ENCODE results near the gene UBE2M. TPM values are rescaled to one million over a fixed set of nuclear protein-coding genes. Genes with fewer than 3 reads are reported as not detected.
"Not testable (repeated sequence)": the region's sequence is repeated elsewhere in the genome, so short reads cannot be mapped to it uniquely, and the experiment has no call there.

UBE2M gene
- total RNA-seq, 1 experiment from 2014 or later: 158 TPM

GRCh38 chr19:58581227-58582141 is 23.1 kb upstream of the UBE2M start:
- ChIA-PET POLR2A (interaction anchor here (0.6 to 1.6 kb wide), 3 partner anchors 28 to 61 kb away, joined by 3 to 8 read pairs (median 5); partner anchors contain the start of gene TRIM28), CTCF (interaction anchor here (0.6 to 1.6 kb wide), 3 partner anchors 15 to 68 kb away, joined by 3 to 4 read pairs (median 3); no protein-coding TSS in a partner anchor)
- intact Hi-C loops (cut with micrococcal nuclease): no loop called here
- peak; percentile 55 for DNase-seq (ENCODE audit: unreplicated experiment)
- Mint-ChIP-seq H3K4me3 (ENCODE audit: unreplicated experiment) (no peak overlapping the region), H3K9me3 (ENCODE audit: unreplicated experiment) (no peaks in the 10 kb centered on the region), H3K36me3 (ENCODE audit: insufficient read depth, unreplicated experiment) (peaks cover 45% of the 10 kb centered on the region), H3K27me3 (ENCODE audit: insufficient read depth, unreplicated experiment) (no peaks in the 10 kb centered on the region), H3K27ac (ENCODE audit: low read depth, unreplicated experiment) (no peak overlapping the region), H3K4me1 (ENCODE audit: insufficient read depth, unreplicated experiment) (peaks cover 15% of the 10 kb centered on the region)
- no TSS peak for BruUV-seq (replicated peaks)
- TF ChIP-seq, protein P1, sequence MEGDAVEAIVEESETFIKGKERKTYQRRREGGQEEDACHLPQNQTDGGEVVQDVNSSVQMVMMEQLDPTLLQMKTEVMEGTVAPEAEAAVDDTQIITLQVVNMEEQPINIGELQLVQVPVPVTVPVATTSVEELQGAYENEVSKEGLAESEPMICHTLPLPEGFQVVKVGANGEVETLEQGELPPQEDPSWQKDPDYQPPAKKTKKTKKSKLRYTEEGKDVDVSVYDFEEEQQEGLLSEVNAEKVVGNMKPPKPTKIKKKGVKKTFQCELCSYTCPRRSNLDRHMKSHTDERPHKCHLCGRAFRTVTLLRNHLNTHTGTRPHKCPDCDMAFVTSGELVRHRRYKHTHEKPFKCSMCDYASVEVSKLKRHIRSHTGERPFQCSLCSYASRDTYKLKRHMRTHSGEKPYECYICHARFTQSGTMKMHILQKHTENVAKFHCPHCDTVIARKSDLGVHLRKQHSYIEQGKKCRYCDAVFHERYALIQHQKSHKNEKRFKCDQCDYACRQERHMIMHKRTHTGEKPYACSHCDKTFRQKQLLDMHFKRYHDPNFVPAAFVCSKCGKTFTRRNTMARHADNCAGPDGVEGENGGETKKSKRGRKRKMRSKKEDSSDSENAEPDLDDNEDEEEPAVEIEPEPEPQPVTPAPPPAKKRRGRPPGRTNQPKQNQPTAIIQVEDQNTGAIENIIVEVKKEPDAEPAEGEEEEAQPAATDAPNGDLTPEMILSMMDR (IDR thresholded peaks at IDR 0.05; ENCODE audit: unreplicated experiment): peak; percentile 75

GRCh38 chr19:58579473-58580142 is 21.2 kb upstream of the UBE2M start:
- no peak for DNase-seq (ENCODE audit: unreplicated experiment)
- H3K9me3 Mint-ChIP-seq (ENCODE audit: unreplicated experiment): no peaks in the 10 kb centered on the region
- ChIA-PET CTCF (interaction anchor here (0.7 to 3.0 kb wide), 2 partner anchors 48 to 60 kb away, joined by 3 to 9 read pairs; partner anchors contain the start of gene ZBTB45), POLR2A (interaction anchor here (1.6 kb wide), 2 partner anchors 36 to 60 kb away, joined by 7 to 8 read pairs; partner anchors contain the start of genes TRIM28 and ZBTB45)
- H3K27me3 Mint-ChIP-seq (ENCODE audit: insufficient read depth, unreplicated experiment): no peaks in the 10 kb centered on the region
- no peak overlapping the region for H3K4me3 Mint-ChIP-seq (ENCODE audit: unreplicated experiment)
- TF ChIP-seq, protein P1 (IDR thresholded peaks at IDR 0.05; ENCODE audit: unreplicated experiment): no peak
- H3K27ac Mint-ChIP-seq (ENCODE audit: low read depth, unreplicated experiment): no peak overlapping the region
- peaks cover 45% of the 10 kb centered on the region for H3K36me3 Mint-ChIP-seq (ENCODE audit: insufficient read depth, unreplicated experiment)
- intact Hi-C loops (cut with micrococcal nuclease): no loop called here
- BruUV-seq (replicated peaks): no TSS peak
- H3K4me1 Mint-ChIP-seq (ENCODE audit: insufficient read depth, unreplicated experiment): peaks cover 15% of the 10 kb centered on the region

GRCh38 chr19:58578012-58578925 is 19.9 kb upstream of the UBE2M start:
- TF ChIP-seq, protein P1 (IDR thresholded peaks at IDR 0.05; ENCODE audit: unreplicated experiment): no peak
- no peak for DNase-seq (ENCODE audit: unreplicated experiment)
- CTCF ChIA-PET: interaction anchor here (3.0 kb wide), 1 partner anchor 58 kb away, joined by 9 read pairs; the partner anchor contains the start of gene ZBTB45
- POLR2A ChIA-PET: interaction anchor here (0.6 to 1.6 kb wide), 2 partner anchors 59 to 115 kb away, joined by 4 to 7 read pairs; partner anchors contain the start of gene ZBTB45
- Mint-ChIP-seq H3K36me3 (ENCODE audit: insufficient read depth, unreplicated experiment) (peaks cover 43% of the 10 kb centered on the region), H3K4me3 (ENCODE audit: unreplicated experiment) (no peak overlapping the region), H3K9me3 (ENCODE audit: unreplicated experiment) (no peaks in the 10 kb centered on the region), H3K4me1 (ENCODE audit: insufficient read depth, unreplicated experiment) (peaks cover 23% of the 10 kb centered on the region), H3K27ac (ENCODE audit: low read depth, unreplicated experiment) (no peak overlapping the region), H3K27me3 (ENCODE audit: insufficient read depth, unreplicated experiment) (no peaks in the 10 kb centered on the region)
- no TSS peak for BruUV-seq (replicated peaks)
- intact Hi-C loops (cut with micrococcal nuclease): no loop called here

DNA sequence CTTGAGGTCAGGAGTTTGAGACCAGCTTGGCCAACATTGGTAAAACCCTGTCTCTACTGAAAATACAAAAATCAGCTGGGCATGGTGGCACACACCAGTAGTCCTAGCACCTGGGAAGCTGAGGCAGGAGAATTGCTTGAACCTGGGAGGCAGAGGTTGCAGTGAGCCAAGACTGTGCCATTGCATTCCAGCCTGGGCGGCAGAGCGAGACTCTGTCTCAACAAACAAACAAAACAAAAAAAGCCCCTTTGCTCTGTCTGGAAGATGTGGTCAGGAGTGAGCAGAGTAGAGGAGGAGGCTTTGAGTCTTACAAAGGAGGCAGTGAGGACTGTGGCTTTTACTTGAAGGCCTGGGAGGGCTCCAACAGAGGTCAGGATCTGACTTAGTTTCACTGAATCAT is 19.2 kb upstream of the UBE2M start:
- ChIA-PET CTCF (interaction anchor here (1.0 to 3.0 kb wide), 2 partner anchors 22 to 58 kb away, joined by 4 to 9 read pairs; partner anchors contain the start of genes CHMP2A and ZBTB45), POLR2A (interaction anchor here (0.6 kb wide), 1 partner anchor 115 kb away, joined by 4 read pairs; no protein-coding TSS in a partner anchor)
- H3K27ac Mint-ChIP-seq (ENCODE audit: low read depth, unreplicated experiment); DNase-seq (ENCODE audit: unreplicated experiment); H3K9me3 Mint-ChIP-seq (ENCODE audit: unreplicated experiment); H3K27me3 Mint-ChIP-seq (ENCODE audit: insufficient read depth, unreplicated experiment); BruUV-seq (replicated peaks); H3K4me3 Mint-ChIP-seq (ENCODE audit: unreplicated experiment); intact Hi-C loops (cut with micrococcal nuclease): not testable (repeated sequence)
- Mint-ChIP-seq H3K36me3 (ENCODE audit: insufficient read depth, unreplicated experiment) (peaks cover 42% of the 10 kb centered on the region), H3K4me1 (ENCODE audit: insufficient read depth, unreplicated experiment) (peaks cover 23% of the 10 kb centered on the region)
